Neural progenitor cell (in vitro differentiated cells): ENCODE measurements around the gene CYBC1. TPM values are rescaled to one million over a fixed set of nuclear protein-coding genes. Genes with fewer than 3 reads are reported as not detected.

ENCODE experiments used
- DNase-seq: peaks from one replicate; pipeline ENCODE4 v3.0.0-alpha.2; 2016; ENCODE audit warnings: low spot score
- H2AFZ ChIP-seq: fragments of 200-600 bp; sonication (generic); replicated peaks from 2 replicates; pipeline ENCODE4 v1.6.1; 2016; ENCODE audit warnings: antibody characterized with exemption
- H3F3A ChIP-seq: fragments of 200-600 bp; sonication (generic); 2 replicates; pipeline ENCODE4 v1.6.1; 2016; ENCODE audit warnings: antibody characterized with exemption, low read depth
- H3K27ac ChIP-seq: fragments of 200-600 bp; sonication (generic); 2 replicates; pipeline ENCODE4 v1.5.1; 2016; ENCODE audit warnings: mild to moderate bottlenecking
- H3K27me3 ChIP-seq: fragments of 200-600 bp; sonication (generic); 2 replicates; pipeline ENCODE4 v1.6.1; 2016; ENCODE audit warnings: mild to moderate bottlenecking, moderate library complexity
- H3K36me3 ChIP-seq: fragments of 200-600 bp; sonication (generic); 2 replicates; pipeline ENCODE4 v1.5.1; 2016
- H3K4me1 ChIP-seq: fragments of 200-600 bp; sonication (generic); 2 replicates; pipeline ENCODE4 v1.6.1; 2016; ENCODE audit warnings: mixed run types
- H3K4me2 ChIP-seq: fragments of 200-600 bp; sonication (generic); 2 replicates; pipeline ENCODE4 v1.6.1; 2016
- H3K4me3 ChIP-seq: fragments of 200-600 bp; sonication (generic); 2 replicates; pipeline ENCODE4 v1.5.1; 2016
- H3K79me2 ChIP-seq: fragments of 200-600 bp; sonication (generic); 2 replicates; pipeline ENCODE4 v1.6.1; 2016; ENCODE audit warnings: low read depth
- H3K9ac ChIP-seq: fragments of 200-600 bp; sonication (generic); 2 replicates; pipeline ENCODE4 v1.6.1; 2016
- H3K9me3 ChIP-seq: fragments of 200-600 bp; sonication (generic); 2 replicates; pipeline ENCODE4 v1.5.1; 2016; ENCODE audit warnings: low read depth
- H4K20me1 ChIP-seq: fragments of 200-600 bp; sonication (generic); 2 replicates; pipeline ENCODE4 v1.6.1; 2016; ENCODE audit warnings: low read depth
- H3K27ac Mint-ChIP-seq: 3 replicates; pipeline ENCODE4 v1.8.0; 2021; ENCODE audit warnings: mixed read lengths
- H3K27me3 Mint-ChIP-seq: 2 replicates; pipeline ENCODE4 v1.8.0; 2022; ENCODE audit warnings: low read depth, mild to moderate bottlenecking, inconsistent platforms, moderate library complexity, mixed read lengths; ENCODE audit not compliant: insufficient read depth
- H3K36me3 Mint-ChIP-seq: 3 replicates; pipeline ENCODE4 v1.8.0; 2021; ENCODE audit warnings: mixed read lengths
- H3K4me1 Mint-ChIP-seq: 3 replicates; pipeline ENCODE4 v1.8.0; 2021; ENCODE audit warnings: mixed read lengths
- H3K4me3 Mint-ChIP-seq: 3 replicates; pipeline ENCODE4 v1.8.0; 2021; ENCODE audit warnings: mild to moderate bottlenecking, moderate library complexity, mixed read lengths
- H3K9me3 Mint-ChIP-seq: 3 replicates; pipeline ENCODE4 v1.8.0; 2020; ENCODE audit warnings: mixed read lengths
- CTCF ChIP-seq: fragments of 200-600 bp; sonication (generic); IDR thresholded peaks from 2 replicates; pipeline ENCODE4 v1.5.1; 2017; ENCODE audit warnings: antibody characterized with exemption, mild to moderate bottlenecking
- EZH2 ChIP-seq: fragments of 200-600 bp; sonication (generic); IDR thresholded peaks from 2 replicates; pipeline ENCODE4 v1.6.1; 2017; ENCODE audit warnings: antibody characterized with exemption, mild to moderate bottlenecking, moderate library complexity
- EZH2phosphoT487 ChIP-seq: fragments of 200-600 bp; sonication (generic); IDR thresholded peaks from 2 replicates; pipeline ENCODE4 v1.6.1; 2017; ENCODE audit warnings: antibody characterized with exemption
- total RNA-seq: library from RNA; depleted of rRNA; stranded (reverse); fragments of >200 nt; gene quantifications from 2 replicates; pipeline ENCODE4 v1.2.3, GENCODE V29; 2015; ENCODE audit warnings: low replicate concordance

Gene CYBC1
- total RNA-seq, 1 donor from 2014 or later = 75.1 TPM

GRCh38 chr17:82399041-82399441 lies 51.5 kb downstream of the CYBC1 start:
- Histone ChIP-seq H4K20me1 (no peaks in the 10 kb centered on the region), H3K4me3 (no peak overlapping the region), H3F3A (no peaks in the 10 kb centered on the region), H3K27ac (no peak overlapping the region), H3K36me3 (no peaks in the 10 kb centered on the region), H3K9me3 (no peaks in the 10 kb centered on the region), H3K79me2 (no peaks in the 10 kb centered on the region), H3K4me2 (no peak overlapping the region), H2AFZ (no peak overlapping the region), H3K27me3 (no peaks in the 10 kb centered on the region), H3K9ac (no peak overlapping the region), H3K4me1 (no peaks in the 10 kb centered on the region)
- Mint-ChIP-seq H3K4me1 (peaks cover 7% of the 10 kb centered on the region), H3K27ac (no peak overlapping the region), H3K4me3 (no peak overlapping the region), H3K36me3 (peaks cover 16% of the 10 kb centered on the region), H3K27me3 (peaks cover 5% of the 10 kb centered on the region), H3K9me3 (no peaks in the 10 kb centered on the region)
- no peak for DNase-seq
- TF ChIP-seq EZH2phosphoT487 = no peak
- no peak for TF ChIP-seq CTCF
- TF ChIP-seq EZH2 = no peak

GRCh38 chr17:82397449-82398335 lies 52.9 kb downstream of the CYBC1 start:
- Histone ChIP-seq H3K36me3 (no peaks in the 10 kb centered on the region), H3K9me3 (no peaks in the 10 kb centered on the region), H4K20me1 (no peaks in the 10 kb centered on the region), H3K79me2 (no peaks in the 10 kb centered on the region), H3K4me3 (no peak overlapping the region), H2AFZ (no peak overlapping the region), H3K4me2 (no peak overlapping the region), H3K4me1 (no peaks in the 10 kb centered on the region), H3K27ac (no peak overlapping the region), H3K27me3 (no peaks in the 10 kb centered on the region), H3F3A (no peaks in the 10 kb centered on the region), H3K9ac (no peak overlapping the region)
- Mint-ChIP-seq H3K36me3 (peaks cover 13% of the 10 kb centered on the region), H3K9me3 (no peaks in the 10 kb centered on the region), H3K27me3 (peaks cover 7% of the 10 kb centered on the region), H3K4me3 (no peak overlapping the region), H3K4me1 (peaks cover 7% of the 10 kb centered on the region), H3K27ac (no peak overlapping the region)
- DNase-seq = no peak
- no peak for TF ChIP-seq EZH2phosphoT487

GRCh38 chr17:82396601-82397435 lies 53.7 kb downstream of the CYBC1 start:
- no peak overlapping the region for H3K4me3 Mint-ChIP-seq
- H3K4me1 Mint-ChIP-seq = peaks cover 7% of the 10 kb centered on the region
- no peaks in the 10 kb centered on the region for H3K36me3 ChIP-seq
- H3K9me3 ChIP-seq = no peaks in the 10 kb centered on the region
- H3K4me2 ChIP-seq = no peak overlapping the region
- DNase-seq = no peak
- peaks cover 7% of the 10 kb centered on the region for H3K27me3 Mint-ChIP-seq
- H3K27ac Mint-ChIP-seq = peak overlapping the region; percentile 25
- no peaks in the 10 kb centered on the region for H3K9me3 Mint-ChIP-seq
- H4K20me1 ChIP-seq = no peaks in the 10 kb centered on the region
- H3K9ac ChIP-seq = no peak overlapping the region
- H3K36me3 Mint-ChIP-seq = peaks cover 12% of the 10 kb centered on the region
- no peaks in the 10 kb centered on the region for H3F3A ChIP-seq
- no peaks in the 10 kb centered on the region for H3K4me1 ChIP-seq
- no peak for TF ChIP-seq CTCF
- TF ChIP-seq EZH2 = no peak
- no peak for TF ChIP-seq EZH2phosphoT487
- no peaks in the 10 kb centered on the region for H3K79me2 ChIP-seq
- H2AFZ ChIP-seq = no peak overlapping the region
- H3K27ac ChIP-seq = no peak overlapping the region
- no peaks in the 10 kb centered on the region for H3K27me3 ChIP-seq
- no peak overlapping the region for H3K4me3 ChIP-seq
